Peyer's patch (tissue), 4 donors: ENCODE results near the gene ATXN3L.

Source experiments
- POLR2A ChIP-seq, 2 donors: fragments of 450-650 bp; IDR thresholded peaks; one replicate each; pipeline ENCODE4 v1.5.1; 2017; ENCODE audit warnings: antibody characterized with exemption in 2 of 2, mild to moderate bottlenecking in 2 of 2, moderate library complexity in 2 of 2
- TF ChIP-seq, protein P1 (sequence below), 6 experiments: fragments of 450-650 bp in 4 of 6; fragments of 200-600 bp in 2 of 6; sonication (generic) in 1 of 6; IDR thresholded peaks; one replicate each; pipeline ENCODE4 v1.5.1; 2017 to 2019; ENCODE audit warnings: antibody characterized with exemption in 6 of 6, mild to moderate bottlenecking in 3 of 6, moderate library complexity in 1 of 6

GRCh38 chrX:13293700-13294099 is 26.2 kb downstream of the ATXN3L start:
- TF ChIP-seq, protein P1, sequence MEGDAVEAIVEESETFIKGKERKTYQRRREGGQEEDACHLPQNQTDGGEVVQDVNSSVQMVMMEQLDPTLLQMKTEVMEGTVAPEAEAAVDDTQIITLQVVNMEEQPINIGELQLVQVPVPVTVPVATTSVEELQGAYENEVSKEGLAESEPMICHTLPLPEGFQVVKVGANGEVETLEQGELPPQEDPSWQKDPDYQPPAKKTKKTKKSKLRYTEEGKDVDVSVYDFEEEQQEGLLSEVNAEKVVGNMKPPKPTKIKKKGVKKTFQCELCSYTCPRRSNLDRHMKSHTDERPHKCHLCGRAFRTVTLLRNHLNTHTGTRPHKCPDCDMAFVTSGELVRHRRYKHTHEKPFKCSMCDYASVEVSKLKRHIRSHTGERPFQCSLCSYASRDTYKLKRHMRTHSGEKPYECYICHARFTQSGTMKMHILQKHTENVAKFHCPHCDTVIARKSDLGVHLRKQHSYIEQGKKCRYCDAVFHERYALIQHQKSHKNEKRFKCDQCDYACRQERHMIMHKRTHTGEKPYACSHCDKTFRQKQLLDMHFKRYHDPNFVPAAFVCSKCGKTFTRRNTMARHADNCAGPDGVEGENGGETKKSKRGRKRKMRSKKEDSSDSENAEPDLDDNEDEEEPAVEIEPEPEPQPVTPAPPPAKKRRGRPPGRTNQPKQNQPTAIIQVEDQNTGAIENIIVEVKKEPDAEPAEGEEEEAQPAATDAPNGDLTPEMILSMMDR (IDR thresholded peaks at IDR 0.05): no peak
- TF ChIP-seq POLR2A (IDR thresholded peaks at IDR 0.05): no peak
